ENCODE measurements around the gene PSMA2.
A peak's percentile ranks its signal among the peaks of the same experiment; 100 is the strongest.
"Not testable (repeated sequence)": the region's sequence is repeated elsewhere in the genome, so short reads cannot be mapped to it uniquely, and the experiment has no call there.

Gene PSMA2

GRCh38 chr7:42900842-42901241 lies 31.1 kb downstream of the PSMA2 start:
- no peak for DNase-seq

- DNase-seq: no peak
Measured at GRCh38 chr7:42893346-42894240, 38.4 kb downstream of the PSMA2 start.

GRCh38 chr7:42886893-42887505 lies 45.0 kb downstream of the PSMA2 start:
- peak; percentile 64 for DNase-seq

DNA sequence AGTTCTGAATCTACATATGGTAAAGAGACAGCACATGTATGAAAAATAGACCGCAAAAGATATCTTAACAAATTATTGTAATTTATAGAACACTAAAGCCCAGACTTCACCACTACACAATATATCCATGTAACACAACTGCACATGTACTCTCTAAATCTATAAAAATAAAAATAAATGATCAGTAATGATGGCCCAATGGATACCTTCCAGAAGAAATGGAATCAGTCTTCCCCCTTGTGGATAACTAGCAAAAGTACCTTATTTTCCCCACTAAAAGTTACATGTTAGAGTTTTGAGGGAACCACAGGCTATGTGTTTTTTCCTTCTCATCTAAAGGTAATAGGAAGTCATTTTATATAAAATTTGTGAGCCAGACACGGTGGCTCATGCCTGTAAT lies 45.8 kb downstream of the PSMA2 start:
- DNase-seq: peak; percentile 39

GRCh38 chr7:42885183-42885582 lies 46.8 kb downstream of the PSMA2 start:
- DNase-seq: not testable (repeated sequence)

- no peak for DNase-seq
Measured at GRCh38 chr7:42883950-42884349, 48.0 kb downstream of the PSMA2 start.

DNA sequence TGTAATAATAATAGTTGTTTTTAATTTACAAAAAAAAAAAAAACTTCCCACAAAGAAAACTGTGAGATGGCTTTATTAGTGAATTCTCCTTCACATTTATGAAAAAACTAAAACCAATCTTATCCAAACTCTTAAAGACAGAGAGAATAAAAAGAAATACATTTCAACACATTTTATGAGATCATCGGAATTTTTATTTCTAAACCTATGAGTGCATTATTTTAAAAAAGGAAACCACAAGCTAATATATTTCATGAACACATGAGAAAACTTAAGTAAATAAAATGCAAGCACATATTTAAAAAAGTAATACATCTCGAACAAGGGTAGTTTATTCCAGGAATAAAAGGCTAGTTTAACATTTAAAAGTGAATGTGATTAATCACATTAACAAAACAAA lies 51.6 kb downstream of the PSMA2 start:
- DNase-seq: peak; percentile 70

DNA sequence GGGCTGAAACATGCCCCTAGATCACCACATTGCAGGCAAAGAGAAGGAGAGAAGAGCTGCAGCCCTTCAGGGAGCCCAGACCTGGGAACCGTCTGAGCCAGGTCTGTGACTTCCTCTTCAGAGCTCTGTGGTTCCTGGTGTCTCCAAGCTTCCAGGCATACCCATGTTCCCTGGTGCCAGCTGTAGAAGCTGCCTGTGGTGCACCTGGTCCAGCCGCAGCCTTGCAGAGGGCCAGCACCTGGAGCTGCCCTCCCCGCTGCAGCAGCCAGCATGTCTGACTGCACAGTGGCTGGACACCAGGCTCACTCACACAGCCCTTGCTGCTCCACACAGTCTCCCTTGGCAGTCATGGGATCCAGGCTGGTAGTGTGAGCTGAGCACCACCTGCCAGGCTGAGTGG lies 53.7 kb downstream of the PSMA2 start:
- DNase-seq: no peak

GRCh38 chr7:42877862-42878261 lies 54.1 kb downstream of the PSMA2 start:
- DNase-seq: peak; percentile 57

DNA sequence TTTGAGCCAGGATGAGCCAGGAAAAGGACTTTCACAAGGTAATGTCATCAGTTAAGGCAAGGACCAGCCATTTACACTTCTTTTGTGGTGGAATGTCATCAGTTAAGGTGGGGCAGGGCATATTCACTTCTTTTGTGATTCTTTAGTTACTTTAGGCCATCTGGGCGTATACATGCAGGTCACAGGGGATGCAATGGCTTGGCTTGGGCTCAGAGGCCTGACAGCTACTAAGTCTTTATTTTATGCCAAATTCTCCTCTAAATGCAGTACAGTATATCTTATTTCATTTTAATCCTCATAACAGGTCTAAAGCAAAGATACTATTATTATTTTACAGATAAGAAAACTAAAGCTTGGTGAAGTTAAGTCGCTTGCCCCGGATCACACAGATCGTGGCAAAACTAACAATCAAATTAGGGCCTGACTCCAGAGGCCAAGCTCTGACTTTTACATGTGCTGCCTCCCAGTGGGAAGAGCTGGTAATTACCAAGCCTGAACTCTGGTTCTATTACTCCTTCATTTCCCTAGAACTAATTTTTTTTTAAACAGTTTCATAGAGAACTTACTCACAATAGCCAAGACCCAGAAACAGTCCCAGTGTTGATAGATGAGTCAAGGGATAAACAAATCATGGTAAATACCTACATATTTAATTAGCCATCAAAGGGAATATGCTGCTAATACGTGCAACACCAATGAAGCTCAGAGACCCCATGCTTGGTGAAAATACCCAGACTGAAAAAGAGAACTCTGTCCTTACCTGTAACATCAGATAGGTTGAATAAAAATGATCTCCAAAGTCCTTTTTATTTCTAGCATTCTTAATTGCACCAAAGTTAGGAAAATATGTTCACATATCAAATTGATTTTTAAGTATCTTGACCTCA lies 55.5 kb downstream of the PSMA2 start:
- peak; percentile 67 for DNase-seq

DNA sequence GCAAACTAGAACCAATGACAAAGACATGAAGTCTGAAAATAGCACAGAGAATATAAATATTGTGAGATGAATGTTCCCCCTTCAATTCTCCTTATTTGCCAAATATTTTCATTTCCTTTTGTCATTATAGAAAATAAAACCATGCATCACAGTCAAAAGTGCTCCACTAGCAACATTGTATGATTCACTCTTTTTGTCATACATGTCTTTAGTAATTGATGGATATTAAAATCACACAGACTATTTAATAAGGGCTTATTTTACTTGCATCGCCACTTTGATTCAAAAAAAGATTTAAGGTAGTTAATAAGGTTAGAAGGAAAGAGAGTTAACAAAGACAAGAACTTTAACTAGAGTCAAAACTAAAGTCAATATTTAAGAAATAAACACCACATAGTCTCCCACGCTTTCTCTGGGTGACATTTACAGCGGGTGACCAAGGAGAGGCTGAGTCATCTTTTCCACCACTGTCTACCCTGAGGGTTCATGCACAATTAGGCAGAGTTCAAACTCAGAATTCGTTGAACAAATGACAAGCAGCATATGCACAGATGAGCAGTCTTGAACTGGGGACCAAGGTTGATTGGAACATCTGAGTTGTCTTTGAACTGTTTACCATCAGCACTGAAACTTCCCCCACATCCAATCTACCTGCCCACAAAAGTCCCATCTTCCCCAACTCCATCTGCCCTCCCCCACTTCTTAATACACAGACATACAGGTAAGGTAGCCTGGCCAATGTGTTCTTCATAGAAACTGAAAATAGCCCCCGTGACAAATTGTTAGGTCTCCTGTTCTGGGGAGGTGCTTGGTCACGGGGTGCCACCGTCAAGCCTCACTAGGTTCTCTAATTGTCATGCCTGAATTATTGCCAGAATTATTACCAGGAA lies 62.6 kb downstream of the PSMA2 start:
- DNase-seq: peak; percentile 29

DNA sequence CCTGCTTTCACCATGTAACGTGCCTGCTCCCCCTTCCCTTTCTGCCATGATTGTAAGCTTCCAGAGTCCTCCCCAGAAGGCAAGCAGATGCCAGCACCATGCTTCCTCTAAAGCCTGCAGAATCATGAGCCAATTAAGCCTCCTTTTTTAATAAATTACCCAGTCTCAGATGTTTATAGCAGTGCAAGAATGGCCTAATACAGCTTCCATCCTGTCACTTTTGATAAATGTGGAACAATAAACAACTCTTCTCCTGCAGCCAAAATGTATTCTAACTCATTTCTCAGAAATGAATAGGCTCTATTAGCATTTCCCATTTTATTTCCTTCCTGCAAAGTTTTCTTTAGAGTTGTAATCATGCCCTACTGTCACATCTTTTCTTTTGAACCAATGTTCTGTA lies 63.5 kb downstream of the PSMA2 start:
- no peak for DNase-seq

All from inflammatory macrophage treated with lipopolysaccharide for 4 hours (primary cell).